ENCODE data around the gene NTN5. TPM values are rescaled to one million over a fixed set of nuclear protein-coding genes. Genes with fewer than 3 reads are reported as not detected.
A peak's percentile ranks its signal among the peaks of the same experiment; 100 is the strongest.
"Not testable (repeated sequence)": the region's sequence is repeated elsewhere in the genome, so short reads cannot be mapped to it uniquely, and the experiment has no call there.

Gene NTN5
- total and polyA plus RNA-seq, 5 experiments from 2014 or later: 0.17 to 2.9 (median 0.97) TPM; not detected in 1

GRCh38 chr19:48632286-48632685 is 40.5 kb downstream of the NTN5 start:
- Mint-ChIP-seq H3K4me1 (peaks cover 11 to 49% (median 43%) of the 10 kb centered on the region in 4 donors), H3K27ac (peak overlapping the region in 9 of 10 donors; percentile 20 to 96 (median 85)), H3K4me3 (peak overlapping the region; percentile 4 to 52 (median 27)), H3K36me3 (peaks cover 0 to 47% (median 8%) of the 10 kb centered on the region in 3 donors)
- POLR2A ChIA-PET: interaction anchor here (0.7 to 4.3 kb wide), 6 partner anchors 9 to 1874 kb away, joined by 3 to 37 read pairs (median 11); partner anchors contain the start of gene CA11
- not testable (repeated sequence) for DNase-seq, H3K9me3 Mint-ChIP-seq, ATAC-seq, H3K27me3 Mint-ChIP-seq

GRCh38 chr19:48631225-48631624 is 41.6 kb downstream of the NTN5 start:
- ATAC-seq (no peak), DNase-seq (peak in 1 of 10 donors; percentile 60)
- Mint-ChIP-seq H3K4me3 (no peak overlapping the region), H3K27me3 (no peaks in the 10 kb centered on the region), H3K4me1 (peaks cover 11 to 49% (median 45%) of the 10 kb centered on the region in 4 donors), H3K9me3 (no peaks in the 10 kb centered on the region), H3K36me3 (peaks cover 0 to 47% (median 8%) of the 10 kb centered on the region in 3 donors), H3K27ac (peak overlapping the region in 8 of 10 donors; percentile 35 to 92 (median 80))
- POLR2A ChIA-PET: interaction anchor here (0.8 to 4.6 kb wide), 7 partner anchors 9 to 307 kb away, joined by 3 to 38 read pairs (median 3); partner anchors contain the start of genes CA11, RPL18 and SPHK2

GRCh38 chr19:48630296-48631063 is 42.3 kb downstream of the NTN5 start:
- H3K4me3 Mint-ChIP-seq: no peak overlapping the region
- peaks cover 0 to 46% (median 8%) of the 10 kb centered on the region in 3 donors for H3K36me3 Mint-ChIP-seq
- H3K27ac Mint-ChIP-seq: peak overlapping the region in 6 of 10 donors; percentile 14 to 81 (median 72)
- POLR2A ChIA-PET: interaction anchor here (0.5 to 4.6 kb wide), 7 partner anchors 8 to 1582 kb away, joined by 3 to 38 read pairs (median 6); partner anchors contain the start of genes CA11, DBP, RPL18 and SPHK2
- H3K4me1 Mint-ChIP-seq: peaks cover 13 to 47% (median 44%) of the 10 kb centered on the region in 4 donors
- DNase-seq (peak in 1 of 10 donors; percentile 57), ATAC-seq (no peak)
- no peaks in the 10 kb centered on the region for H3K27me3 Mint-ChIP-seq
- H3K9me3 Mint-ChIP-seq: no peaks in the 10 kb centered on the region

- H3K4me1 Mint-ChIP-seq: peaks cover 15 to 49% (median 45%) of the 10 kb centered on the region in 4 donors
- peaks cover 0 to 45% (median 8%) of the 10 kb centered on the region in 3 donors for H3K36me3 Mint-ChIP-seq
- H3K27ac Mint-ChIP-seq: peak overlapping the region in 5 of 10 donors; percentile 38 to 85 (median 61)
- H3K4me3 Mint-ChIP-seq: no peak overlapping the region
- POLR2A ChIA-PET: interaction anchor here (0.5 to 4.6 kb wide), 6 partner anchors 8 to 1582 kb away, joined by 3 to 38 read pairs (median 13); partner anchors contain the start of genes CA11, DBP, RPL18 and SPHK2
- DNase-seq: peak in 2 of 10 donors; percentile 35 to 71
- H3K27me3 Mint-ChIP-seq: no peaks in the 10 kb centered on the region
- ATAC-seq: no peak
- no peaks in the 10 kb centered on the region for H3K9me3 Mint-ChIP-seq
Observed at GRCh38 chr19:48629599-48630295, 43.1 kb downstream of the NTN5 start.

- no peak overlapping the region for H3K27ac Mint-ChIP-seq
- H3K4me3 Mint-ChIP-seq: no peak overlapping the region
- POLR2A ChIA-PET: interaction anchor here (3.7 to 4.6 kb wide), 3 partner anchors 9 to 16 kb away, joined by 20 to 38 read pairs (median 34); partner anchors contain the start of genes CA11, DBP, RPL18 and SPHK2
- ATAC-seq (no peak), DNase-seq (peak in 1 of 10 donors; percentile 61)
- no peaks in the 10 kb centered on the region for H3K27me3 Mint-ChIP-seq
- peaks cover 17 to 48% (median 44%) of the 10 kb centered on the region in 4 donors for H3K4me1 Mint-ChIP-seq
- peaks cover 0 to 43% (median 8%) of the 10 kb centered on the region in 3 donors for H3K36me3 Mint-ChIP-seq
- no peaks in the 10 kb centered on the region for H3K9me3 Mint-ChIP-seq
Observed at GRCh38 chr19:48629297-48629598, 43.6 kb downstream of the NTN5 start.

- peak overlapping the region in 4 of 10 donors; percentile 37 to 71 (median 47) for H3K27ac Mint-ChIP-seq
- DNase-seq: no peak
- ATAC-seq: no peak
- no peaks in the 10 kb centered on the region for H3K27me3 Mint-ChIP-seq
- H3K36me3 Mint-ChIP-seq: peaks cover 0 to 44% (median 8%) of the 10 kb centered on the region in 3 donors
- POLR2A ChIA-PET: interaction anchor here (0.5 to 4.6 kb wide), 5 partner anchors 9 to 163 kb away, joined by 3 to 38 read pairs (median 20); partner anchors contain the start of genes CA11, DBP, RPL18 and SPHK2
- H3K4me1 Mint-ChIP-seq: peaks cover 20 to 48% (median 44%) of the 10 kb centered on the region in 4 donors
- H3K9me3 Mint-ChIP-seq: no peaks in the 10 kb centered on the region
- H3K4me3 Mint-ChIP-seq: no peak overlapping the region
Observed at GRCh38 chr19:48628486-48629296, 44.1 kb downstream of the NTN5 start.

- DNase-seq: no peak
- Mint-ChIP-seq H3K4me3 (peak overlapping the region in 1 of 10 donors; percentile 24), H3K27me3 (no peaks in the 10 kb centered on the region), H3K27ac (peak overlapping the region in 1 of 10 donors; percentile 48), H3K36me3 (peaks cover 0 to 42% (median 8%) of the 10 kb centered on the region in 3 donors), H3K9me3 (no peaks in the 10 kb centered on the region), H3K4me1 (peaks cover 25 to 45% (median 43%) of the 10 kb centered on the region in 4 donors)
- POLR2A ChIA-PET: interaction anchor here (0.5 to 4.6 kb wide), 4 partner anchors 8 to 163 kb away, joined by 3 to 38 read pairs (median 21); partner anchors contain the start of genes CA11, DBP, RPL18 and SPHK2
- no peak for ATAC-seq
Observed at GRCh38 chr19:48627865-48628314, 44.9 kb downstream of the NTN5 start.

- POLR2A ChIA-PET: interaction anchor here (2.1 to 4.6 kb wide), 3 partner anchors 7 to 18 kb away, joined by 8 to 38 read pairs (median 34); partner anchors contain the start of genes CA11, DBP, RPL18 and SPHK2
- peaks cover 0 to 40% (median 5%) of the 10 kb centered on the region in 3 donors for H3K36me3 Mint-ChIP-seq
- no peak for ATAC-seq
- no peaks in the 10 kb centered on the region for H3K9me3 Mint-ChIP-seq
- no peak for DNase-seq
- peak overlapping the region in 5 of 10 donors; percentile 27 to 65 (median 37) for H3K27ac Mint-ChIP-seq
- H3K4me3 Mint-ChIP-seq: peak overlapping the region in 2 of 10 donors; percentile 9 to 24
- no peaks in the 10 kb centered on the region for H3K27me3 Mint-ChIP-seq
- peaks cover 23 to 43% (median 41%) of the 10 kb centered on the region in 4 donors for H3K4me1 Mint-ChIP-seq
Observed at GRCh38 chr19:48627201-48627864, 45.5 kb downstream of the NTN5 start.

GRCh38 chr19:48625891-48626327 is 46.9 kb downstream of the NTN5 start:
- Mint-ChIP-seq H3K27me3 (no peaks in the 10 kb centered on the region), H3K36me3 (peaks cover 0 to 35% (median 4%) of the 10 kb centered on the region in 3 donors), H3K4me3 (no peak overlapping the region), H3K9me3 (no peaks in the 10 kb centered on the region), H3K27ac (peak overlapping the region in 3 of 10 donors; percentile 6 to 72 (median 31)), H3K4me1 (peaks cover 24 to 45% (median 36%) of the 10 kb centered on the region in 4 donors)
- no peak for DNase-seq
- POLR2A ChIA-PET: no interaction called here
- ATAC-seq: no peak

GRCh38 chr19:48624791-48625723 is 47.8 kb downstream of the NTN5 start:
- POLR2A ChIA-PET: interaction anchor here (3.0 kb wide), 1 partner anchor 9 kb away, joined by 37 read pairs; no protein-coding TSS in a partner anchor
- Mint-ChIP-seq H3K27me3 (no peaks in the 10 kb centered on the region), H3K27ac (peak overlapping the region; percentile 6 to 98 (median 87)), H3K4me3 (peak overlapping the region in 8 of 10 donors; percentile 54 to 92 (median 76)), H3K9me3 (no peaks in the 10 kb centered on the region), H3K4me1 (peaks cover 26 to 47% (median 38%) of the 10 kb centered on the region in 4 donors), H3K36me3 (peaks cover 0 to 29% (median 0%) of the 10 kb centered on the region in 3 donors)
- peak in 1 of 10 donors; percentile 63 for DNase-seq
- ATAC-seq: no peak

Data from naive thymus-derived CD8-positive, alpha-beta T cell (primary cell).